NCI-H2107 (cell line): ENCODE measurements around the gene SUGCT.

Source experiments
- DNase-seq: peaks from one replicate; lab custom pipeline; 2025; lab: John Stamatoyannopoulos, UW

The SUGCT gene

GRCh38 chr7:40777730-40778312 is 643.0 kb downstream of the SUGCT start:
- DNase-seq, result no peak

- DNase-seq, result no peak
These were observed 645.7 kb downstream of the SUGCT start for GRCh38 chr7:40780460-40780859.

- DNase-seq, result no peak
These were observed 648.0 kb downstream of the SUGCT start for GRCh38 chr7:40782836-40783235.

- DNase-seq, result no peak
These were observed 649.4 kb downstream of the SUGCT start for GRCh38 chr7:40784176-40784575.

GRCh38 chr7:40786909-40787308 is 652.1 kb downstream of the SUGCT start:
- no peak for DNase-seq

- no peak for DNase-seq
These were observed 658.3 kb downstream of the SUGCT start for GRCh38 chr7:40793132-40793531.

- no peak for DNase-seq
These were observed 660.8 kb downstream of the SUGCT start for GRCh38 chr7:40795607-40796006.

- DNase-seq, result no peak
These were observed 661.9 kb downstream of the SUGCT start for GRCh38 chr7:40796723-40797122.

GRCh38 chr7:40798613-40799012 is 663.8 kb downstream of the SUGCT start:
- DNase-seq, result no peak

GRCh38 chr7:40799493-40800403 is 664.9 kb downstream of the SUGCT start:
- no peak for DNase-seq

GRCh38 chr7:40800771-40801170 is 666.0 kb downstream of the SUGCT start:
- no peak for DNase-seq

GRCh38 chr7:40802497-40802896 is 667.7 kb downstream of the SUGCT start:
- no peak for DNase-seq

- DNase-seq, result no peak
These were observed 669.8 kb downstream of the SUGCT start for GRCh38 chr7:40804477-40805215.

GRCh38 chr7:40805361-40805760 is 670.6 kb downstream of the SUGCT start:
- no peak for DNase-seq

- DNase-seq, result no peak
These were observed 673.7 kb downstream of the SUGCT start for GRCh38 chr7:40808378-40808942.

- no peak for DNase-seq
These were observed 675.5 kb downstream of the SUGCT start for GRCh38 chr7:40810274-40810673.

GRCh38 chr7:40811666-40812065 is 676.9 kb downstream of the SUGCT start:
- no peak for DNase-seq

GRCh38 chr7:40815022-40815421 is 680.2 kb downstream of the SUGCT start:
- no peak for DNase-seq

- no peak for DNase-seq
These were observed 680.7 kb downstream of the SUGCT start for GRCh38 chr7:40815512-40815911.

- DNase-seq, result no peak
These were observed 688.1 kb downstream of the SUGCT start for GRCh38 chr7:40822861-40823260.

- no peak for DNase-seq
These were observed 689.7 kb downstream of the SUGCT start for GRCh38 chr7:40824461-40824860.

GRCh38 chr7:40826411-40827221 is 691.8 kb downstream of the SUGCT start:
- no peak for DNase-seq
